GM21825 (cell line): Measurements from ENCODE around the gene TRPC1.
"Not testable (repeated sequence)": the region's sequence is repeated elsewhere in the genome, so short reads cannot be mapped to it uniquely, and the experiment has no call there.

Experiments
- ATAC-seq: cut with Tn5 transposase; IDR thresholded peaks from one replicate; pipeline ENCODE4 v1.9.1; 2021; ENCODE audit warnings: mild to moderate bottlenecking, moderate library complexity; ENCODE audit not compliant: unreplicated experiment

The TRPC1 gene

DNA sequence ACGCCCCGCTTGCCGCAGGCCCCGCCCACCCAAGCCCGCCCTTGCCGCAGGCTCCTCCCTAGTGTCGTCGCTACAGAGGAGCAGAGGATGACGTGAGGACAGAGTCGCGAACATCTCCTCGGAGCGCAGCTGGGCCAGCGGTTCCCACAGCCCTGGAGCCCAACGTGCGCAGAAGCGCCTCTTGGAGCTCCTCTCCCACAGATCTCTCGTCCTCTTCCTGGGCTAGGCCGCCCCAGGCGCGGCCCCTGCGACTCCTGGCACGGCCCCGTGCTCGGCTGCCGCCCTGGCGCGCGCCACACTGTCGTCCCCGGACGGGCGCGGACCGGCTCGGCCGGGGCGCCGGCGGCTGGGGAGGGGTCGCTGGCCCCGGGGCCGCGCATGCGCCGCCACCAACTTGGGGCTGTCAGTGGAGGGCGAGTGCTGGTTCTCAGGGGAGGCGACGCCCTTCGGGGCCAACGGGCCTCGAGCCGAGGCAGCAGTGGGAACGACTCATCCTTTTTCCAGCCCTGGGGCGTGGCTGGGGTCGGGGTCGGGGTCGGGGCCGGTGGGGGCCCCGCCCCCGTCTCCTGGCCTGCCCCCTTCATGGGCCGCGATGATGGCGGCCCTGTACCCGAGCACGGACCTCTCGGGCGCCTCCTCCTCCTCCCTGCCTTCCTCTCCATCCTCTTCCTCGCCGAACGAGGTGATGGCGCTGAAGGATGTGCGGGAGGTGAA is at the start of gene TRPC1:
TRPC1 (plus strand) TSS at position 67 of the 714 bp plus-strand sequence; CDS start at position 593, 526 bp downstream.
- ATAC-seq, result peak; percentile 94

GRCh38 chr3:142676151-142676550 is 47.7 kb upstream of the TRPC1 start:
- no peak for ATAC-seq

DNA sequence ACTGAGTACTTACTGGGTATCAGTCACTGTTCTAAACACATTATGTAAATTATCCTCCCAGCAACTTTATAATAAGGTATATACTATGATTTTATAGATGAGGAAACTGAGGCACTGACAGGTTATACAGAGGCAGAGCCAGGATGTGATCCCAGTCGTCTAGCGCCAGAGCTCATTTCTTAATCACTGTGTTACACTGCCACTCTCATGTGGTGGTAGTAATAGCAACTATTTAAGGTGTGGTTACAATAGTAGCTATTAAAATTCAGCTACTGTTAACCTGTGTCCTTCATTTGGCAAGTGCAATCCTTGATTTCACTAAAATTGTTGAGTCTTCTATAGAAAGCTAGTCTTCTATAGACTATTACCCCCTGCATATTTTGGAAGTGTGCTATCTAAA is 43.1 kb upstream of the TRPC1 start:
- ATAC-seq, result no peak

GRCh38 chr3:142690613-142691012 is 33.2 kb upstream of the TRPC1 start:
- no peak for ATAC-seq

- ATAC-seq, result no peak
These were observed 32.3 kb upstream of the TRPC1 start for GRCh38 chr3:142691527-142691926.

GRCh38 chr3:142693136-142693853 is 30.5 kb upstream of the TRPC1 start:
- ATAC-seq, result no peak

GRCh38 chr3:142694225-142694624 is 29.6 kb upstream of the TRPC1 start:
- no peak for ATAC-seq

DNA sequence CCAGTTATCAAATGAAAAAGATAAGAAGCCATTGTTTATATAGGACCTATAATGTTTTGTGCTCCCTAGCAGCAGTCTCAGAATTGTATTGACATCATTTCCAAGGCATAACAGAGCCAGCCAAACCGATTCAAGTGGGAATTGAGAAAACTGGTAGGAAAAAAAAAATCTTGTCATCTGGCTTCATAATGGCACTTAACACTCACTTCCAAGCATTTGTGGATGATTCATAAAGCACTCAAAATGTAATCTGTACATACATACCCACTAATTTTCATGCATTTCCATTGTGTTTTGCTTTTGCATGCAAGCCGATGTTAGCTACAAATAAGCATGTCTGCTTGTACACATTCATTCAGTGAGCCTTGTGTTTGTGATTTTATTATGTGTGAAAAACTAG is 18.6 kb upstream of the TRPC1 start:
- no peak for ATAC-seq

GRCh38 chr3:142706321-142707127 is 17.3 kb upstream of the TRPC1 start:
- ATAC-seq, result no peak

DNA sequence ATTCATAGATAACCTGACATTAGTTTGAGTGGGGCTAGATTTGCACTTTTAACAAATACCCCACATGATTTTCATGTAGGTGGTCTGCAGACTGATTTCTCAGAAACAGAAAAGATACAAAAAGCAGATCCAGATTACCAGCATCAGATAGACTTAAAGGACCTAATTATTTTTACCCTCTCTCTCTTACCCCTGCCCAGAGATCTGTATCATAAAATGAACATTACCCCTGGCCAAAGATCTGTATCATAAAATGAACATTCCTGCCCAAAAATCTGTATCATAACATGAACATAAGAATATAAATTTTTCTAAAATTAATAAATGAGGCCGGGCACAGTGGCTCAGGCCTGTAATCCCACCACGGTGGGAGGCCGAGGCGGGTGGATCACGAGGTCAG is 14.6 kb upstream of the TRPC1 start:
- no peak for ATAC-seq

DNA sequence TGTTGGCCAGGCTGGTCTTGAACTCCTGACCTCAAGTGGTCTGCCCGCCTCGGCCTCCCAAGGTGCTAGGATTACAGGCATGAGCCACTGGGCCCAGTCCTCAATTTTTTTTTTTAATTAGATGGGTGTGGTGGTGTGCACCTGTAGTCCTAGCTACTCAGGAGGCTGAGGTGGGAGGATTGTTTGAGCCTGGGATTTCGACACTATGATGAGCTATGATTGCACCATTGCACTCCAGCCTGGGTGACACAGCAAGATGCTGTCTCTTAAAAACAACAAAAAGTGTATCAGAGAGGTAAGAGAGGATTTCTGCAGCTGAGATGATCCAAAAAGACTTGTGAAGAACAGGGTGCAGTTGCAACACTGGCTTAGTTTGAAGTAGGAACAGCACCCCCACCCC is 9.0 kb upstream of the TRPC1 start:
- ATAC-seq, result not testable (repeated sequence)

GRCh38 chr3:142716102-142716501 is 7.7 kb upstream of the TRPC1 start:
- ATAC-seq, result no peak

DNA sequence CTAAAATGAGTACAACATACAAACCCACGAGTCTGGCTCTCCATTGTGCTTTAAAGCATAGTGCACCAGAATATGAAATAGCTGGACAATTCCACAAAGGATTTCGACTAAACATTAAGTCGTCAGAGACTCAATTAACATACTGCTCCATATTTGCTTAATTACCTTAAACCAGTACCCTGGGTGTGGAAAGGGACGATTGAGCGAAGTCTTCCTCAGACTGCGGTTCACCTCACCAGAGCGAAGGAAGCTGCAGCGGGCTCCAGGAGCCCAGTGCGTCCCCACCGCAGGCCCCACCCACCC is 218 bp upstream of the TRPC1 start:
- no peak for ATAC-seq

DNA sequence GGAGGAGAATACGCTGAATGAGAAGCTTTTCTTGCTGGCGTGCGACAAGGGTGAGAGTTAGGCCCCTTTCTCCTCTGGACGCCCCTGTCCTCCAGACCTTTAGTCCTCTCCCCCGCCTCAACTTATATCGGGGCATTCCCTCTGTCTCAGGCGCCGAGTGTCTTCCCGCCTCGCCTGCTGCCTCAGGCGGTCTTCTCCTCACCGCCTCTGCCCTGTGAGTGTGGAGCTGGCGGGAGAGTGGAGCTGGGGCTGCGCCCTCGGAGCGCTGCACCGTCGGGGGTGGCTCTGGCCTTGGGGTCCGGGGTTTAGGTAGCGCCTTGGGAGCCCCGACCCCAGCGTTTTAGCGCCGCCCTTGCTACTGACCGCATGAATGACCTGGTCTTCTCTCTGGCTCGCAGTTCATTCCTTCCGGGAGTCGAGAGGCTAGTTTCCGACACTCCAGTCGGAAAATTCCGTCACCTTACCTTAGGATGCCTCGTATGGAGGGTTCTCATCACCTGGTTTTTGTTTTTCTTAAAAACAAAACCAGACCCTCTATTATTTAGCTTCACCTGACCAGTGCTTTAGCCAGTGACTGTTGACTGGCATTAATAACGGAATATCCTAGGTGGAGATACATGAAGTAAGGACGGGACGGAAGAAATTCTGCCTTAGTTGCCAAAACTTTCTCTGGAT is 985 bp downstream of the TRPC1 start:
- peak; percentile 19 for ATAC-seq

GRCh38 chr3:142725357-142725739 is 1.5 kb downstream of the TRPC1 start:
- no peak for ATAC-seq

DNA sequence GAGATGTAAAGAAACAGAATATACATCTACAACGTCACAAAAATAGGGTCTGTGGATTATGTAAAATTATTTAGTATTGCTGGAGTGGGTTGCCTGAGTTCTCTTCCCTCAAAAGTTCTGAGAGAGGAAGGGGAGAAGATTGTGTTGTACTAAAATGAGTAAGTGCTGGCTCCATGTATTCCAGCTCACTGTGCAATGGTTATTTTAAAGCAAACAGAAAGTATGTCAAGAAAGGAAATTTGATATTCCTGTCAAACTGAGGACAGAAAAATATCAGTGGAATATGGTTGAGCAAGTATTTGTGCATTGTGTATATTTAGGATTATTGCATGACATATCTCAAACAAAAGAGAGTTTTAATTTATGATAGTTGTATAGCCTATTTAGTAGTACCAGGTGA is 2.2 kb downstream of the TRPC1 start:
- no peak for ATAC-seq

DNA sequence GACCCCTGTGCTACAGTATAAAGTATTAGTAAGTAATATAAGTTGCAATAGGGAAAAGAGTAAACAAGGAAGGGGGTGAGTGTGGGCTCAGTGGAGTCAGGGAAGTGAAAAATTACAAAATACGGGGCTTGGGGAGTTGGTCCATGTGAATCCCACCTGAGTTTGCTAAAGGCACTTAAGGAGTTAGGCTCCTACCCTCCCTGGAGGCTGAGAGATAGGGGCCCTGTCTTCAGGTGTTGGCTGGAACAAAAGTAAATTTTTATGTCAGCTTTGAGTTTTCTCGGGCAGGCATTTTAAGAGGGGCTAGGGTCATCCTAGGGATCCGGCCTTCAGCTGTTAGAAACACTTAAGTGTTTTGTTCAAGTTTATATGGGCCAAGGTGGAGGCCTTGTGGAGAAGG is 8.2 kb downstream of the TRPC1 start:
- ATAC-seq, result no peak

GRCh38 chr3:142734834-142735233 is 11.0 kb downstream of the TRPC1 start:
- no peak for ATAC-seq

- ATAC-seq, result no peak
These were observed 11.6 kb downstream of the TRPC1 start for GRCh38 chr3:142735462-142735861.

GRCh38 chr3:142738396-142738795 is 14.6 kb downstream of the TRPC1 start:
- ATAC-seq, result no peak

DNA sequence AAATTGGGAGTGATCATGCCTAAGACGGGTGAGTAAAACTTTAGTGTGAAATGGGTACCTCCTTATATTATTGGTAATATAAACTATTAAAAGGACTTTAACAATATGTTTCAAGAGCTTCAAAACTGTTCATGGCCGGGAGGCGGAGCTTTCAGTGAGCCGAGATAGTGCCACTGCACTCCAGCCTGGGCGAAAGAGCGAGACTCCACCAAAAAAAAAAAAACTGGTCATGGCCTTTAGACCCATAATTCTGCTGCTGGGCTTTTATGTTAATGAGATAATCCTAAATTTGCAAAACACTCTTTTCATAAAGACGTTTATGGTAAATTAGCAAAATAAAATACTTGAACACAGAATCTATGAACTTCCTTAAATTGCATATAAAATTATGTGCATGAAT is 22.8 kb downstream of the TRPC1 start:
- no peak for ATAC-seq
